ENCODE data around the gene AGFG1. TPM values are rescaled to one million over a fixed set of nuclear protein-coding genes. Genes with fewer than 3 reads are reported as not detected.
"Not testable (repeated sequence)": the region's sequence is repeated elsewhere in the genome, so short reads cannot be mapped to it uniquely, and the experiment has no call there.

AGFG1 gene
- total and polyA plus RNA-seq, 4 experiments from 2014 or later, result 12.2 to 62.4 (median 46.1) TPM

GRCh38 chr2:227529871-227530270 is 57.9 kb downstream of the AGFG1 start:
- no peak overlapping the region for H3K27ac ChIP-seq (ENCODE audit: low read depth, low read length)
- Mint-ChIP-seq H3K9me3 (no peaks in the 10 kb centered on the region), H3K4me1 (peaks cover 0 to 8% (median 2%) of the 10 kb centered on the region in 4 donors), H3K36me3 (peaks cover 33 to 72% of the 10 kb centered on the region in 2 donors), H3K27me3 (no peaks in the 10 kb centered on the region), H3K4me3 (no peak overlapping the region), H3K27ac (peak overlapping the region in 1 of 7 donors; percentile 27)
- H3K36me3 ChIP-seq (ENCODE audit: insufficient read depth, low read length), result peaks cover 21% of the 10 kb centered on the region
- intact Hi-C loops (cut with micrococcal nuclease), result no loop called here
- H3K4me3 ChIP-seq (ENCODE audit: low read length in 2 of 2), result no peak overlapping the region
- CTCF ChIA-PET (ENCODE audit: partially characterized antibody), result no interaction called here
- H3K4me1 ChIP-seq (ENCODE audit: insufficient read depth, low read length), result no peaks in the 10 kb centered on the region
- POLR2A ChIA-PET (ENCODE audit: partially characterized antibody), result no interaction called here
- H3K27me3 ChIP-seq (ENCODE audit: insufficient read depth, low read length), result no peaks in the 10 kb centered on the region
- no peaks in the 10 kb centered on the region for H3K9me3 ChIP-seq (ENCODE audit: control insufficient read depth in 1 of 2, low read length in 2 of 2)
- DNase-seq, result no peak

GRCh38 chr2:227534714-227535113 is 62.8 kb downstream of the AGFG1 start:
- Histone ChIP-seq H3K4me1 (ENCODE audit: insufficient read depth, low read length) (no peaks in the 10 kb centered on the region), H3K9me3 (ENCODE audit: control insufficient read depth in 1 of 2, low read length in 2 of 2) (no peaks in the 10 kb centered on the region), H3K27me3 (ENCODE audit: insufficient read depth, low read length) (no peaks in the 10 kb centered on the region), H3K4me3 (ENCODE audit: low read length in 2 of 2) (no peak overlapping the region), H3K27ac (ENCODE audit: low read depth, low read length) (no peak overlapping the region), H3K36me3 (ENCODE audit: insufficient read depth, low read length) (peaks cover 27% of the 10 kb centered on the region)
- H3K4me1 Mint-ChIP-seq, result no peaks in the 10 kb centered on the region
- H3K36me3 Mint-ChIP-seq, result peaks cover 47 to 75% of the 10 kb centered on the region in 2 donors
- H3K9me3 Mint-ChIP-seq, result peaks cover 0 to 1% (median 0%) of the 10 kb centered on the region in 8 donors
- no peak for DNase-seq
- intact Hi-C loops (cut with micrococcal nuclease), result no loop called here
- CTCF ChIA-PET (ENCODE audit: partially characterized antibody), result no interaction called here
- POLR2A ChIA-PET (ENCODE audit: partially characterized antibody), result no interaction called here
- H3K4me3 Mint-ChIP-seq, result no peak overlapping the region
- no peak overlapping the region for H3K27ac Mint-ChIP-seq
- no peaks in the 10 kb centered on the region for H3K27me3 Mint-ChIP-seq

- POLR2A ChIA-PET (ENCODE audit: partially characterized antibody), result no interaction called here
- H3K27ac Mint-ChIP-seq, result no peak overlapping the region
- H3K36me3 Mint-ChIP-seq, result peaks cover 62 to 77% of the 10 kb centered on the region in 2 donors
- H3K27me3 ChIP-seq (ENCODE audit: insufficient read depth, low read length), result no peaks in the 10 kb centered on the region
- no peaks in the 10 kb centered on the region for H3K27me3 Mint-ChIP-seq
- H3K4me3 Mint-ChIP-seq, result no peak overlapping the region
- no peak overlapping the region for H3K4me3 ChIP-seq (ENCODE audit: low read length in 2 of 2)
- peaks cover 0 to 5% (median 0%) of the 10 kb centered on the region in 4 donors for H3K4me1 Mint-ChIP-seq
- peaks cover 0 to 14% (median 9%) of the 10 kb centered on the region in 8 donors for H3K9me3 Mint-ChIP-seq
- H3K27ac ChIP-seq (ENCODE audit: low read depth, low read length), result no peak overlapping the region
- H3K9me3 ChIP-seq (ENCODE audit: control insufficient read depth in 1 of 2, low read length in 2 of 2), result no peaks in the 10 kb centered on the region
- peaks cover 27% of the 10 kb centered on the region for H3K36me3 ChIP-seq (ENCODE audit: insufficient read depth, low read length)
- intact Hi-C loops (cut with micrococcal nuclease), result no loop called here
- CTCF ChIA-PET (ENCODE audit: partially characterized antibody), result no interaction called here
- DNase-seq, result no peak
- H3K4me1 ChIP-seq (ENCODE audit: insufficient read depth, low read length), result no peaks in the 10 kb centered on the region
Observed at GRCh38 chr2:227536445-227536844, 64.5 kb downstream of the AGFG1 start.

GRCh38 chr2:227539465-227539956 is 67.6 kb downstream of the AGFG1 start:
- Histone ChIP-seq H3K36me3 (ENCODE audit: insufficient read depth, low read length) (peaks cover 14% of the 10 kb centered on the region), H3K9me3 (ENCODE audit: control insufficient read depth in 1 of 2, low read length in 2 of 2) (no peaks in the 10 kb centered on the region), H3K4me3 (ENCODE audit: low read length in 2 of 2) (no peak overlapping the region), H3K4me1 (ENCODE audit: insufficient read depth, low read length) (no peaks in the 10 kb centered on the region), H3K27me3 (ENCODE audit: insufficient read depth, low read length) (no peaks in the 10 kb centered on the region), H3K27ac (ENCODE audit: low read depth, low read length) (no peak overlapping the region)
- H3K27ac Mint-ChIP-seq, result no peak overlapping the region
- peaks cover 70 to 75% of the 10 kb centered on the region in 2 donors for H3K36me3 Mint-ChIP-seq
- H3K27me3 Mint-ChIP-seq, result no peaks in the 10 kb centered on the region
- peaks cover 0 to 17% (median 9%) of the 10 kb centered on the region in 8 donors for H3K9me3 Mint-ChIP-seq
- H3K4me3 Mint-ChIP-seq, result no peak overlapping the region
- ChIA-PET CTCF (ENCODE audit: partially characterized antibody) (no interaction called here), POLR2A (ENCODE audit: partially characterized antibody) (no interaction called here)
- H3K4me1 Mint-ChIP-seq, result peaks cover 6 to 17% (median 7%) of the 10 kb centered on the region in 4 donors
- intact Hi-C loops (cut with micrococcal nuclease), result no loop called here
- DNase-seq, result no peak

GRCh38 chr2:227540352-227540751 is 68.4 kb downstream of the AGFG1 start:
- H3K4me3 ChIP-seq (ENCODE audit: low read length in 2 of 2); DNase-seq; POLR2A ChIA-PET (ENCODE audit: partially characterized antibody); CTCF ChIA-PET (ENCODE audit: partially characterized antibody); H3K27ac Mint-ChIP-seq; H3K4me1 ChIP-seq (ENCODE audit: insufficient read depth, low read length); H3K27me3 ChIP-seq (ENCODE audit: insufficient read depth, low read length); H3K27me3 Mint-ChIP-seq; H3K4me3 Mint-ChIP-seq; intact Hi-C loops (cut with micrococcal nuclease); H3K27ac ChIP-seq (ENCODE audit: low read depth, low read length); H3K9me3 ChIP-seq (ENCODE audit: control insufficient read depth in 1 of 2, low read length in 2 of 2): not testable (repeated sequence)
- H3K36me3 ChIP-seq (ENCODE audit: insufficient read depth, low read length), result peaks cover 11% of the 10 kb centered on the region
- Mint-ChIP-seq H3K4me1 (peaks cover 6 to 22% (median 9%) of the 10 kb centered on the region in 4 donors), H3K9me3 (peaks cover 0 to 17% (median 9%) of the 10 kb centered on the region in 8 donors), H3K36me3 (peaks cover 72 to 78% of the 10 kb centered on the region in 2 donors)

GRCh38 chr2:227545990-227546389 is 74.0 kb downstream of the AGFG1 start:
- Histone ChIP-seq H3K9me3 (ENCODE audit: control insufficient read depth in 1 of 2, low read length in 2 of 2) (no peaks in the 10 kb centered on the region), H3K36me3 (ENCODE audit: insufficient read depth, low read length) (peaks cover 4% of the 10 kb centered on the region), H3K4me1 (ENCODE audit: insufficient read depth, low read length) (no peaks in the 10 kb centered on the region), H3K4me3 (ENCODE audit: low read length in 2 of 2) (no peak overlapping the region), H3K27ac (ENCODE audit: low read depth, low read length) (no peak overlapping the region), H3K27me3 (ENCODE audit: insufficient read depth, low read length) (no peaks in the 10 kb centered on the region)
- no peak overlapping the region for H3K27ac Mint-ChIP-seq
- peaks cover 6 to 21% (median 10%) of the 10 kb centered on the region in 4 donors for H3K4me1 Mint-ChIP-seq
- peaks cover 58 to 74% of the 10 kb centered on the region in 2 donors for H3K36me3 Mint-ChIP-seq
- POLR2A ChIA-PET (ENCODE audit: partially characterized antibody), result no interaction called here
- intact Hi-C loops (cut with micrococcal nuclease), result no loop called here
- CTCF ChIA-PET (ENCODE audit: partially characterized antibody), result interaction anchor here (1.1 to 1.7 kb wide), 2 partner anchors 9 to 66 kb away, joined by 4 read pairs; no protein-coding TSS in a partner anchor
- DNase-seq, result peak in 3 of 5 donors; percentile 1 to 37 (median 4)
- H3K27me3 Mint-ChIP-seq, result no peaks in the 10 kb centered on the region
- H3K9me3 Mint-ChIP-seq, result peaks cover 0 to 6% (median under 1%) of the 10 kb centered on the region in 8 donors
- H3K4me3 Mint-ChIP-seq, result no peak overlapping the region

- no peak for DNase-seq
- POLR2A ChIA-PET (ENCODE audit: partially characterized antibody), result no interaction called here
- Mint-ChIP-seq H3K27me3 (no peaks in the 10 kb centered on the region), H3K36me3 (peaks cover 40 to 66% of the 10 kb centered on the region in 2 donors), H3K4me1 (peaks cover 0 to 2% (median 0%) of the 10 kb centered on the region in 4 donors), H3K27ac (no peak overlapping the region), H3K4me3 (no peak overlapping the region), H3K9me3 (no peaks in the 10 kb centered on the region)
- no peaks in the 10 kb centered on the region for H3K9me3 ChIP-seq (ENCODE audit: control insufficient read depth in 1 of 2, low read length in 2 of 2)
- CTCF ChIA-PET (ENCODE audit: partially characterized antibody), result interaction anchor here (1.1 kb wide), 1 partner anchor 72 kb away, joined by 3 read pairs; no protein-coding TSS in a partner anchor
- intact Hi-C loops (cut with micrococcal nuclease), result no loop called here
- no peak overlapping the region for H3K4me3 ChIP-seq (ENCODE audit: low read length in 2 of 2)
- H3K36me3 ChIP-seq (ENCODE audit: insufficient read depth, low read length), result peaks cover 12% of the 10 kb centered on the region
- no peak overlapping the region for H3K27ac ChIP-seq (ENCODE audit: low read depth, low read length)
- H3K27me3 ChIP-seq (ENCODE audit: insufficient read depth, low read length), result no peaks in the 10 kb centered on the region
- no peaks in the 10 kb centered on the region for H3K4me1 ChIP-seq (ENCODE audit: insufficient read depth, low read length)
Observed at GRCh38 chr2:227551836-227552235, 79.9 kb downstream of the AGFG1 start.
